GM04503 (cell line): ENCODE results near the gene LCOR.
"Not testable (repeated sequence)": the region's sequence is repeated elsewhere in the genome, so short reads cannot be mapped to it uniquely, and the experiment has no call there.

Experiments used
- DNase-seq: peaks from one replicate; pipeline ENCODE4 v3.0.0-alpha.2; 2012; ENCODE audit warnings: low read depth

The LCOR gene

DNA sequence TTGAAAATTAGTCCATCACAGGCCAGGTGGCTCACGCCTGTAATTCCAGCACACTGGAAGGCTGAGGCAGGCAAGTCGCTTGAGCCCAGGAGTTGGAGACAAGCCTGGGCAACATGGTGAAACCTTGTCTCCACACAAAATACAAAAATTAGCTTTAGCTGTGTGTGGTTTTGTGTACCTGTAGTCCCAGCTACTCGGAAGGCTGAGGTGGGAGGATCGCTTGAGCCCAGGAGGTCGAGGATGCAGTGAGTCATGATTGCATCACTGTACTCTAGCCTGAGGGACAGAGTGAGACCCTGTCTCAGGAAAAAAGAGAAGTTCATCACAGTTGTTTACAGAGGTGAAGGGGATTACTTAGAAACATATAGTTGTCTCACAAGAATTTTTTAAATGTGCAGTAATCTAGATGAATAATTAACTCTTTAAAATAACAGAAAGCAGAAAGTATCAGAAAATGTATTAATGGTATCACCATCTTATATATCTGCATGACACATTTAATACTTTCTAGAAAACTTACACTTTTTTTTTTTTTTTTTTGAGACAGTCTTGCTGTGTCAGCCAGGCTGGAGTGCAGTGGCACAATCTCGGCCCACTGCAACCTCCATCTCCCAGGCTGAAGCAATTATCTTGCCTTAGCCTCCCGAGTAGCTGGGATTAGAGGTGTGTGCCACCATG lies 8.9 kb downstream of the LCOR start:
- DNase-seq = no peak

DNA sequence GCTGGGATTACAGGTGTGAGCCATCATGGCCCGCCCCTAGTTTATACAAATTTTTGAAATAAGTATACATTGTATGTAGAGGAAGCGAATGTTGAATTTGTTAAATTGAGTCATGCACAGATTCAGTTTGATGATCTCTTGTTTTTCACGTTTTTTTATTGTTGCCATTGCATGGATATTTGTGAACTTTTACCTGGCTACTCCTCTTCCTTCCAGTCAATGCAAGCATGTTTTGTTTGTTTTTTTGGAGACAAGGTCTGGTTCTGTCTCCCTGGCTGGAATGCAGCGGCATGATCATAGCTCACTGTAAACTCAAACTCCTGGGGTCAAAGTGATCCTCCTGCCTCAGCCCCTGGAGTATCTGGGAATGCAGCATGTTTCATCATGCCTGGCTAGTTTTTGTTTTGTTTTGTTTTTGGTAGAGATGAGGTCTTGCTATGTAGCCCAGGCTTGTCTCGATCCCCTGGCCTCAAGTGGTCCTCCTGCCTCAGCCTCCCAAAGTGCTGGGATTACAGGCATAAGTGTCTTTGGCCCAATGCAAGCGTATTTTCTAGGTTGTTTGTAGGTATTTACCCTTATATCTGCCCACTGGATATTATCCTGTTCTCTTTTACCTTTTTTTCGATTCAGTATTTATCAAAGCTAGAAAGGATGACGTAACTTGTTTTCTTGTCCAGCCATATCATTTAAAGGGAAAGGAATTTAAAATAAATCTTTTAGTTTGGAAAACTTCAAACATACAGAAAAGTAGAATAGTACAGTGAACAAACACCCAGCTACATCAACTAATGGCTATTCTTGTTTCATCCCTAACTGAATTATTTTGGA lies 11.0 kb downstream of the LCOR start:
- no peak for DNase-seq

DNA sequence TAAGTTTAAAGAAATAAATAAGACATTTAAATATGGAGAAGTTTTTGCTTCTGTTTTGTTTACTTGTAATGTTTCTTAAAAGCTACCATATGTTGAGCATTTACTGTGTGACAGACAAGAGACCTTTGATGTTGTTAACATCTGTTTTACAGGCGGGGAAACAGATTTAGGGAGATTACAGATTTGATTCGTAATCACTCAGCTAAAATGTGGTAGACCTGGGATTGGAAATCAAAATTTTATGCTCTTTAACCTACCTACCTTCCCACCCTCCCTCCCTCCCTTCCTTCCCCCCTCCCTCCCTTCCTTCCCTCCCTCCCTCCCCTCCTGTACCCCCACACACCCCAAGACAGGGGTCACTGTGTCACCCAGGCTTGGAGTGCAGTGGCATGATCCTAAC lies 11.7 kb downstream of the LCOR start:
- no peak for DNase-seq

DNA sequence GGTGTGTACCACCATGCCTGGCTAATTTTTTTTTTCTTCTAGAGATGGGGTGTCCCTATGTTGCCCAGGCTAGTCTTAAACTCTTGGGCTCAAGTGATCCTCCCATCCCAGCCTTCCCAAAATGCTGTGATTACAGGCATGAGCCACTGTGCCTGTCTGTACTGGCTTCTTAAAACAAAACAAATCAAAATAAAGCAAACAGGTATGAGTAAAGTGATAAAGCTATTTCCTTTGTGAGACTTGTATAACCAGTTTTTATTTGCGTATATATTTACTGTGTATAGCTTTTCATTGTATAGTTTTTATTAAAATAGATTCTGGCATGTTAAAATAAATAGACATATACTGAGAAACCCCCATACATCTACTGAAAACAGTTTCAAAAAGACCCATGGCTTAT lies 14.3 kb downstream of the LCOR start:
- no peak for DNase-seq

DNA sequence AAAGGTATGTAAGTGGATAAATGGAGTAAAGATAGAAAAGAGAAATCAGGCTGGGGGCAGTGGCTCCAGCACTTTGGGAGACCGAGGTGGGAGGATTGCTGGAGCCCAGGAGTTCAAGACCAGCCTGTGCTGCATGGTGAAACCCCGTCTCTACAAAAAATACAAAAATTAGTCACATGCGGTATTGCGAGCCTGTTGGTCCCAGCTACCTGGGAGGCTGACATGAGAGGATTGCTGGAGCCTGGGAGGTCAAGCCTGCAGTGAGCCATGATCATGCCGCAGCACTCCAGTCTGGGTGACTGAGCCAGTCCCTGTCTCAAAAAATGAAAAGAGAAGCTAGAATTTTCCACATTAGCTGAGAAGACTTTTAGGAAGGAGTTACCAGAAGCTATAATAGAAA lies 14.8 kb downstream of the LCOR start:
- DNase-seq = no peak

DNA sequence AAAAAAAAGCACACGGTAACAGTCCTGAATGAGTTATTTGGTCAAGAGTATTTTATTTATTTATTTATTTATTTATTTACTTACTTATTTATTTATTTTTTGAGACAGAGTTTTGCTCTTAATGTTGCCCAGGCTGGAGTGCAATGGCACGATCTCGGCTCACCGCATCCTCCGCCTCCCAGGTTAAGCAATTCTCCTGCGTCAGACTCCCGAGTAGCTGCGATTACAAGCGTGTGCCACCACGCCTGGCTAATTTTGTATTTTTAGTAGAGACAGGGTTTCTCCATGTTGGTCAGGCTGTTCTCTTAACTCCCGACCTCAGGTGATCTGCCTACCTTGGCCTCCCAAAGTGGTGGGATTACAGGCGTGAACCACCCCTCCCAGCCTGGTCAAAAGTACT lies 15.3 kb downstream of the LCOR start:
- DNase-seq = not testable (repeated sequence)

DNA sequence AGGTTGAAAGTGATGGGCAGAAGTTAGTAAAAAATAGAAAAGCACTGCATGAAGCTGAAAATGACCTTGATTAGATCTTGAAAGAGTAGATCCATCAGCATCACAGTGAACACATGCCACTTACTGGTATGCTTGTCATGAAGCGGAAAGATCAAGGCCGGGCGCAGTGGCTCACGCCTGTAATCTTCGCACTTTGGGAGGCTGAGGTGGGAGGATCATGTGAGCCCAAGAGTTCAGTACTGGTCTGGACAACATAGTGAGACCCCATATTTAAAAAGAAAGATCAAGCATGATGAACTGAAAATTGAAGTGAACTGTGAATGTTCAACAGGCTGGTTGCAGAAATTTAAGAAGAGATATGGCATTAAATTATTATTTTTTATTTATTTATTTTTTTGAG lies 18.0 kb downstream of the LCOR start:
- no peak for DNase-seq

DNA sequence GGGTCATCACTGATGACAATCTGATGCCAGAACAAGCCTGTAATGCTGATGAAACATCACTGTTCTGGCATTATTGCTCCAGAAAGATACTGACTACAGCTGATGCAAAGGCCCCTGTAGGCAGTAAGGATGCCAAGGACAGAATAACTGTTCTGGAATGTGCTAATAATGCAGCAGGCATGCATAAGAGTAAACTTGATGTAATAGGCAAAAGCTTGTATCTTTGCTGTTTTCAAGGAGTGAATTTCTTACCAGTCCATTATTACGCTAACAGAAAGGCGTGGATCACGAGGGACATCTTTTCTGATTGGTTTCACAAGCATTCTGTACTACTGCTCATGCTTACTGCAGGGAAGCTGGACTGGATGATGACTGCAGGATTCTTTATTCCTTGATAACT lies 18.7 kb downstream of the LCOR start:
- peak; percentile 94 for DNase-seq

DNA sequence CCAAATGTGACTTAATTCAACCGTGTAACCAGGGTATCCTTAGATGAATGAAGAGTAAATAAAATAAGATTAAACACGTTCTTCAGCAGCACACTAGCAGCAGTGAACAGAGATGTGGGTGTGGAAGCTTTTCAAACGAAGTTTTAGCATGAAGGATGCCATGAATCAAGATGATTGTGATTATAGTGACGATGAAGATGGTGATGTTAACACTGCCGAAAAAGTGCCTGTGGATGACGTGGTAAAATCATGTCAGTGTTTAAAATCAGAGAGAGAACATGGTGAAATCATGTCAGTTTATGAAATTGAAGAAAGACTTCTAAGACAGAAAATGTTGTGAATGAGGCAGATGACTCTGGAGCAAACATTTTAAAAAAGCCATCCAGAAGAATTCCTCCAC lies 19.2 kb downstream of the LCOR start:
- DNase-seq = no peak

DNA sequence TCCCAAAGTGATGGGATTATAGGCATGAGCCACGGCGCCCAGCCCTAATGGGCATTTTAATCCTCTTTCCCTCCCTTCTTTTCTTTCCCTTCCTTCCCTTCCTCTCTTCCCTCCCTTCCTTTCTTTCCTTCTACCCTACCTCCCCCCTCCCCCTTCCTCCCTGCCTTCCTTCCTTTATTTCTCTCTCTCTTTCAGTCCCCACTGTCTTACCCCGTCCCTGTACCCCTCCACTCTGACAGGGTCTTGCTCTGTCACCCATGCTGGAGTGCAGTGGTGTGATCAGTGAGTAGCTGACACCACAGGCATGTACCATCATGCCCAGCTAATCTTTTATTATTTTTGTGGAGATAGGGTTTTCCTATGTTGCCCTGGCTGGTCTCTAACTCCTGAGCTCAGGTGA lies 24.2 kb downstream of the LCOR start:
- DNase-seq = no peak

DNA sequence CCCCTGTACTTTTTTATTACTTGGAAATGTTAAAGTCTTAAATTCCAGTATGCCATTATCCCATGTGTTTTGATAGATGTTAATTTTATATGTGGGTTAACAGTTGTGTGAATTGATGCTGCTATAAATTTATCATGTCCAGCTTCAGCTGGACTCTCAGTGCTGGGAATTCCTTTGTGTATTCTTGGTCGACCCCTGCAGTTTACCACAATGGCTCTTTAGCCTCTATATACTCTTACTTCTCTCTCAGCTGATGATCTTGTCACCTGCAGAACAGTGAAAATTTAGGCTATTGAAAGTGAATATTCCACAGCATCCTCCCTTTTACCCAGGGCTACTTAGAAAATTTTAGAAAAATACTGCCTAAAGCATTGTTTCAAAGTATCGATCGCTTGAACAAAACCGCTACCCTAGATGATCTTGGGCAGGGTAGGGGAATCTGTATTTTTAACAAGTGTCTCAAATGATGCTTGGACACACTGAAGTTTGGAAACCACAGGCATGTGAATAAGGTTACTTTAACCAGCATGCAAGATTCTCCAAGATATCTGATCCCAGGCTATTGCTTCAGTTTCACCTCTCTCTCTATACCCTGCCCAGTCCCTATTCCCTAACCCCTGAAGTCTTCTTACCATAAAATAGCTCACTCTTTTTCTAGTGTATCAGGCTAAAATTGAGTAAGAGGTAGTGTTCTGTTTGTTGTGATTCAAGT lies 25.4 kb downstream of the LCOR start:
- no peak for DNase-seq

DNA sequence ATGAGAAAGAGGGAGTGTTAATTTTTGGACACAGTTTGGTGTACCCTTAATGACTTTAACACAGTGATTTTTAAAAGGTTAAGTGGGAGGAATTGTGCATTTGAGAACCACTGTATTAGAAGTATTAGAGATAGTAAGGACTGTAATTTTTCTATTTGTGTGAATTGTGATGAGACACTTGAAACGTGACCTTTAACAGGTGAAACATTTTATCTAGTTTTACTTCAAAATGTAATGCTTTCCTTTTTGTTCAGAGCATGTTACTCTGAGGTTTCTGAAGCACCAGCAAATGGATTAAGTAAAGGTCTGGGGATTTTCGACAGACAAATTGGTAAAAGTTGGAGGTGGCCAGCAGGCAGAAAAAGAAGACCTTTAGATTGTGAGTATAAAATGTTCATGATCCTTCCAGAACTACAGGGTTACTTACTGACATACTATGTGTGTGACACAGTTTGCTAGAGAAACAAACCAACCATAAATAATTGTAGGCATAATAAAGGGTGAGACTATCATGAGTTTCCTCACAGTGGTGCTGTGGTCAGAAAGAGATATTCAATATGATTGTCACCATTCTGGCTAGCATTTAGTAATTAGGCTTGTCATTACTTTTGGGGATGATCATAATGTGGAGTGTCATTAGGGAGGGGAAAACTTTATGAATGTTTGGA lies 26.1 kb downstream of the LCOR start:
- no peak for DNase-seq

DNA sequence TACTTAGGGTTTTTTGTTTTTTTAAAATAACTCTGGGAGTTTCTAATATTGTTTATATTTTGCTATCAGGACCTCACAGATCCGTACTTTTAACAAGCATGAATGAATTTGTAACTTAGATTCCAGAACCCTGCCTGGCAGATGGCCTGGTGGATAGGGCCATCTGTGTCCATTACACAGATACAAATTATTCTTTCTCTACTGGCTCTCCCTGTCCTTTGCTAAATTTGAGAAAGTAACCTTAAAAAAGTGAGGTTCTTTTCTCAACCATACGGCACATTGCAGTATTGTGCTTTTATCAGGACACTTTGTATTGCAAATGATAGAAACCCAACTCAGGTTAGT lies 26.6 kb downstream of the LCOR start:
- DNase-seq = no peak

DNA sequence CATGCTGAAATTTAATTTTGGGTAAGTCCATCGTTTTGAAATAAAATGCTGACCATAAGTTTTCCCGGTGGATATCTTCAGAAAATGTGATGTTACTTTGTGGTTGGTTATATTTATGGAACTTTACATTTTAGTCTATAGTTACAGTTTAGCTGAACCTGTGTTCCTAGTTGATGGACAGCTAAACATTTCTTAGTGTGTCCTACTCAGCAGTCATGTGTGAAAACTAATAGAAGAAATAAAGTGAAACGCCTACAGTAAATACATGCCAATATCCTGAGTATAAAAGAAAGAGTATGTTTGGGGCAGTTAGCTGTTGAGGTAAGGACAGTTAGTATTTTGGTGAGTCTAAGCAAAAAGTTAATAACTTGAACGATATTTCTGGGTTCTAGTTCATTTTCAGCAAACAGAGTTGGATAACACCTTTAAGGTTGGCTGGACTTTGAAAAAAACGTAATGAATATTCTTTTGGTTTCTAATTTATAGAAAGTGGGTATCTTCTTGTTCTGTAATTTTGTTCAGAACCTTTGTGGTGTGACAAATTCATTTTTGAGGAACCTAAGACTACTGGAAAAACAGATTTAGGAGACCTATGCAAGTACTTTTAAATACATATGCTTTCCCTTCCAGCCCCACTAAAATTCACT lies 28.7 kb downstream of the LCOR start:
- no peak for DNase-seq

DNA sequence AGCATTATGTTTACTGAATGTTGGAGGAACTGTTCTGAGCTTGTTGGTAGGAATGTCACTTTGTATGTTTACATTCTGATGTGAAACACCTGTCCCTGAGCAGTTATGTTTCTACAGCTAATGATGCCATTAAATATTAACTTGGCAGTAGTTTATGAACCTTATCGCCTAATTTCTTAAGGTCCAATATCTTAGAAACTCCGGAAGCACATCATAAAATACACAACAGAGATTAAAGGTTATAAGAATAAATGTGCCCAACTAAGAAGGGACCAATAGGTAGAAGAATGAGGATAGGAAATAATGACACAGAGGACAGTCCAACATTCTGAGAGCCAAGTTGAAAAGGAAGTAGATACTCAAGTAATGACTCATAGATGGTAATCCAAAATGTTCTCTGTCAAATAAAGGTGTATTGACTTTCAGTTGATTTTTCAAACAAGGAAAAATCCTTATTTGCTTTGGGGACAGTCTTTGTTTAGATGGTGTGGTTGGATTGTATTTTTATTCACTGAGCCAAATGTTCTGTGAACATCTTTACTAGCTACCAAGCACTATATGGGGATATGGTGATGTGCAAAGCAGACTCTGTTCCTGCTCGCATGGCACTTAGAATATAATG lies 31.9 kb downstream of the LCOR start:
- no peak for DNase-seq

DNA sequence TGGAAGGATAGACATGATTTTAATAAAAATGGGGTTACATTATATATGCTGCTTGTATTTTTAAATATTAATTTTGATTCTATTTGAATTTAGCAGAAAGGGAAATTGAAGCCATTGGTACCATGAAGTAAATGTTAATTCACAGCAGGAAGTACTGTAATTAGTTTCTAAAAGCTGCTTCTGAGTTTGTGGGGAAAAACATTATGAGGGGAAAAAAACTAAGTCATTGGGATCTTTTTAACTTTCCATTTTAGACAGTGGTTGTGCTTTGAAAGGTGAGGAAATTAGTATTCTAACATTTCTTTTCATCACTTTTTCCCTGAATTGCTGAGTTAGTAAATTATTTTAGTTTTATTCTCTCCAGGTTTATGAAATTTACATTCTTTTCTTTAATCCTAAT lies 41.0 kb downstream of the LCOR start:
- DNase-seq = no peak

DNA sequence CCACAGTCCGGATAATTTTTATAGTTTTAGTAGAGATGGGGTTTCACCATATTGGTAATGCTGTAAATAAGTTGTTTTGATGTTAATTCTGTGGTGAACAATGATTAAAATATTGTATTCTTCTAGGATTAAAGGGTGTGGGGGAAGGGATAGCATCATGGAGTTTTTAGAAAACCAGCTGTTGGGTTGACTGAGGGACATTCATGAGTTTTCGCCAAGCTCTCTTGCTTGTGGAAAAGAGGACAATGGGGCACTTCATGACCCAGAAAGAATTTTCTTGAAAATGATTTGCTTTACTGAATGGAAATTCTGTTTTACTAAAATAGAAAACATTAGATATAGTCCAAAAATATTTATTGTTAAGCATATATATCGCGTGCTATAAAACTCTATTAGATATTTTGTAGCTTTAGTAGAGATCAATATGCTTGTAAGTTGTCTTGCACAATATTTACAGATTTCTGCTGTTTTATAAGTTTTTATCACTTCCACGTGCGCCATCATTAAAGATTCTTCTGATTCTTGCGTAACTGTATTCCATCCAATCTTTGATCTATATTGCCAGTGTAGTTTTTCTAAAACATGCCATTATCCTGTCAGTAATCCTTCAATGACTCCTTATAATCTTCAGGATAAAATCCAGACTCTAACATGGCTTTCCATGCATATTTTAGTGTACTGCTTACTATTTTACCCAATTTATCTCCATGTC lies 41.8 kb downstream of the LCOR start:
- DNase-seq = no peak

DNA sequence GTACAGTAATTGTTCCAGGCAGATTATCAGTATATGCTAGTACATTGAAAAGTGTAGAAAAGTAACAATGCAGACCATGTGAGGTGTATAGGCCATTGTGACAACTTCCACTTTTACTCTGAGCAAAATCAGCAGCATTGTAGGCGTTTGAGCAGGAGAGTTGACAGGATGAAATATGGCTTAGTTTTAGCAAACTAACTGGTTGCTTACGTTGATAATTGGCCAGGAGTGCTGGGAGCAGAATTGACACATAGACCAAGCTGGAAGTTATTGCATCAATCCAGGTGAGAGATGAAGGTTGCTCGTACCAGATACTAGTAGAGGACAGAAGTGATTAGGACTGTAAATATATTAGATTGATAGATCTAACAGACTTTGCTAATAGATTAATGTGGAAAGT lies 46.0 kb downstream of the LCOR start:
- DNase-seq = no peak

DNA sequence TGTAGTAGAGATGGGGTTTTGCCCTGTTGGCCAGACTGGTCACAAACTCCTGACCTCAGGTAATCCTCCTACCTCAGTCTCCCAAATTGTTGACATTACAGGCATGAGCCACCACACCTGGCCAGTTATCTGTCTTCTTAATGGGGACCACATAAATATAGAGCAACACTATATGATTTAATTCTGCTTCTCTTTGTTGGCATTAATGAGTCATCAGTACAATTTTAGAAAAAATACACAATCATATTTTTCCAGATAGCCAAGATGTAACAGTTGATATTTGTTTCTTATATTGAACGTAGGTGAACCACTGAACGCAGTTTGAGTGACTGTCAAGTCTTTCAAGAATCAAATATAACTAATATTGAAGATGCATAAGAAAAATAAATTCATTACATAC lies 48.5 kb downstream of the LCOR start:
- no peak for DNase-seq

DNA sequence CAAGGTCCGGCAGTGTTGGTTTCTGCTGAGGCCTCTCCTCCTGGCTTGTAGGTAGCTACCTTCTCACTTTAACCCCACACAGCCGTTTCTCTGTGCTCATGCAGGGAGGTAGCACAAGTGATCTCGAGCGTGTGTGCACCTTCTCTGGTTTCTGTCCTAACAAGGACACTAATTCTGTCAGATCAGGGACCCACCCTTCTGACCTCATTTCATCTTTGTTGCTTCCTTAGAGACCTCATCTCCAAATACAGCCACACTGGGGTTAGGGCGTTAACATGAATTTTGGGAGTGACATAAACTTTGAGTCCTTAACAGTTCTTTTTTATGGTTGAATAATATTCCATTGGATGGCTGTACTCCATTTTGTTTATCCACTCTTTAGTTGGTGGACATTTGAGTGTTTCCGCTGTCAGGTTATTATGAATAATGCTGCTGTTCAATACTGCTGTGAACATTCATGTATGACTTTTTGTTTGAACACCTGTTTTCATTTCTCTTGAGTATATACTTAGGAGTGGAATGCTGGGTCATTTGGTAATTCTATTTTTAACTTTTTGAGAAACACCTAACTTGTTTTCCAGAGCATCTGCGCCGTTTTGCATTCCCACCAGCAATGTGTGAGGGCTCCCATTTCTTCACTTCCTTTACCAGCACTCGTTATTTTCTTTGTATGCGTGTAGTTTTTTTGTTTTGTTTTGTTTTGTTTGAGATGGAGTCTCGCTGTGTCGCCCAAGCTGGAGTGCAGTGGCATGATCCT lies 57.5 kb downstream of the LCOR start:
- DNase-seq = no peak

DNA sequence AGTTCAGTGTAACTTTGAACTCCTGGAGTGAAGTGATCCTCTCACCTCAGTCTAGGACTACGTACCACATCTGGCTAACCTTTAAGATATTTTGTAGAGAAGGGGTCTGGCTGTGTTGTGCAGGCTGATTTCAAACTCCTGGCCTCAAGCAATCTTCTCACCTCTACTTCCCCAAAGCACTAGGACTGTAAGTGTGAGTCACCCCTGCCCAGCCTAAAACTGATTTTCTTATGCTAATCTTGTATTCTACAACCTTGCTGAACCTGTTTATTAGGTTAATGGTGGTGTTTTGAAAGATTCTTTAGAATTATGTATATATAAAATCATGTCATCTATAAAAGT lies 58.0 kb downstream of the LCOR start:
- DNase-seq = no peak
